DLD1 (cell line): ENCODE measurements around the gene ZNF263.

Experiments used
- in situ Hi-C: cut with HindIII; loops from 2 replicates; pipeline ENCODE4 v1.10.0; 2017; ENCODE audit warnings: low sequenced_read_pairs

Gene ZNF263

GRCh38 chr16:3317315-3317999, 34.2 kb downstream of the ZNF263 start:
- in situ Hi-C loops, result no loop called here

- in situ Hi-C loops, result no loop called here
These were observed 38.5 kb downstream of the ZNF263 start for GRCh38 chr16:3321816-3322215.

- in situ Hi-C loops, result no loop called here
These were observed 44.2 kb downstream of the ZNF263 start for GRCh38 chr16:3327514-3327913.

- in situ Hi-C loops, result no loop called here
These were observed 44.8 kb downstream of the ZNF263 start for GRCh38 chr16:3328104-3328503.

- in situ Hi-C loops, result no loop called here
These were observed 45.4 kb downstream of the ZNF263 start for GRCh38 chr16:3328643-3329042.
